HEK293 (cell line): Measurements from ENCODE around the gene FAM118B.

Experiments
- BCL11A ChIP-seq: fragments of 450-650 bp; formaldehyde crosslinking; IDR thresholded peaks from 2 replicates; pipeline ENCODE4 v1.5.1; 2016; ENCODE audit warnings: low read depth, missing biosample characterization, missing genetic modification characterization
- BCL6B ChIP-seq: fragments of 450-650 bp; formaldehyde crosslinking; IDR thresholded peaks from 2 replicates; pipeline ENCODE4 v1.5.1; 2017; ENCODE audit warnings: missing biosample characterization, missing genetic modification characterization
- CTCF ChIP-seq: fragments of 450-650 bp; formaldehyde crosslinking; IDR thresholded peaks from 2 replicates; pipeline ENCODE4 v1.5.1; 2016; ENCODE audit warnings: missing biosample characterization, missing genetic modification characterization
- PRDM4 ChIP-seq: fragments of 450-650 bp; formaldehyde crosslinking; IDR thresholded peaks from 2 replicates; pipeline ENCODE4 v1.5.1; 2017; ENCODE audit warnings: missing biosample characterization, missing genetic modification characterization
- REST ChIP-seq: fragments of 450-650 bp; formaldehyde crosslinking; IDR thresholded peaks from 2 replicates; pipeline ENCODE4 v1.5.1; 2016; ENCODE audit warnings: missing biosample characterization, missing genetic modification characterization
- TRIM28 ChIP-seq: IDR thresholded peaks from 2 replicates; pipeline ENCODE4 v1.6.1; 2011; ENCODE audit warnings: low read length, control low read depth, borderline replicate concordance
- ZNF37A ChIP-seq: fragments of 450-650 bp; IDR thresholded peaks from 2 replicates; pipeline ENCODE4 v1.5.1; 2018; ENCODE audit warnings: missing biosample characterization, missing genetic modification characterization
- ZNF501 ChIP-seq: fragments of 450-650 bp; formaldehyde crosslinking; IDR thresholded peaks from 2 replicates; pipeline ENCODE4 v1.5.1; 2016; ENCODE audit warnings: missing biosample characterization, missing genetic modification characterization
- ZNF510 ChIP-seq: fragments of 450-650 bp; formaldehyde crosslinking; IDR thresholded peaks from 2 replicates; pipeline ENCODE4 v1.5.1; 2018; ENCODE audit warnings: mild to moderate bottlenecking, missing genetic modification characterization, missing biosample characterization; ENCODE audit not compliant: insufficient replicate concordance
- ZNF658 ChIP-seq: fragments of 450-650 bp; formaldehyde crosslinking; IDR thresholded peaks from 2 replicates; pipeline ENCODE4; 2016; ENCODE audit warnings: missing biosample characterization, missing genetic modification characterization
- ZNF660 ChIP-seq: fragments of 450-650 bp; IDR thresholded peaks from 2 replicates; pipeline ENCODE4 v1.5.1; 2018; ENCODE audit warnings: missing biosample characterization, mild to moderate bottlenecking, missing genetic modification characterization
- ZNF747 ChIP-seq: fragments of 450-650 bp; formaldehyde crosslinking; IDR thresholded peaks from 2 replicates; pipeline ENCODE4 v1.5.1; 2016; ENCODE audit warnings: missing biosample characterization, missing genetic modification characterization

GRCh38 chr11:126197277-126197939 lies 14.2 kb upstream of the FAM118B start:
- no peak for TF ChIP-seq REST
- TF ChIP-seq ZNF510 (tag by site-specific recombination), result no peak
- no peak for TF ChIP-seq ZNF747
- no peak for TF ChIP-seq TRIM28
- no peak for TF ChIP-seq CTCF (tag by site-specific recombination)
- TF ChIP-seq ZNF660 (tag by site-specific recombination), result no peak
- TF ChIP-seq PRDM4 (tag by site-specific recombination), result no peak
- no peak for TF ChIP-seq ZNF37A (tag by site-specific recombination)
- no peak for TF ChIP-seq BCL11A (tag by site-specific recombination)
- no peak for TF ChIP-seq ZNF501 (tag by site-specific recombination)
- TF ChIP-seq ZNF658, result no peak
- no peak for TF ChIP-seq BCL6B (tag by site-specific recombination)
